Prostate gland (tissue), 2 donors: ENCODE measurements around the gene CNEP1R1.

Experiments
- POLR2AphosphoS5 ChIP-seq: sonication (generic); formaldehyde crosslinking; IDR thresholded peaks from one replicate; pipeline ENCODE4 v1.6.1; 2017; ENCODE audit warnings: antibody characterized with exemption
- TF ChIP-seq, protein P1 (sequence below), 4 experiments: fragments of 200-600 bp in 2 of 4; fragments of 450-650 bp in 2 of 4; sonication (generic) in 2 of 4; IDR thresholded peaks; 1 replicate in 3 of 4; 2 replicates in 1 of 4; pipeline ENCODE4 v1.5.1; 2016 to 2019; ENCODE audit warnings: antibody characterized with exemption in 4 of 4, mild to moderate bottlenecking in 2 of 4, moderate library complexity in 2 of 4

DNA sequence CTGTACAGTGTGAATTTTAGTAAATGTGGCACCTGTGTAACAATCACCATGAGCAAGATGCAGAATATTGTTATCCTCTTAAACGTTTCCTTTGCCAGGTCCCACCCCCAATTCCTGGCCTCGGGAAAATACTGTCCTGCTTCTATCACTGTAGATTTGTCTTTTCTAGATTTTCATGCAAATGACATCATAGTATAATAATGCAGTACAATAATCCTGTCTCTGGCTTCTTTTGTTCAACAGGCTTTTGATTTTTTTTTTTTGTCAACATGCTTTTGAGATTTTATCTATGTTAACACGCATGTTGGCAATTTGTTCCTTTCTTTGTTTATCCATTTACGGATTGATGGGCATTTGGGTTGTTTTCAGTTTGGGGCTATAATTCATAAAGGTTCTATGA, 20.4 kb downstream of the CNEP1R1 start:
- TF ChIP-seq, protein P1, sequence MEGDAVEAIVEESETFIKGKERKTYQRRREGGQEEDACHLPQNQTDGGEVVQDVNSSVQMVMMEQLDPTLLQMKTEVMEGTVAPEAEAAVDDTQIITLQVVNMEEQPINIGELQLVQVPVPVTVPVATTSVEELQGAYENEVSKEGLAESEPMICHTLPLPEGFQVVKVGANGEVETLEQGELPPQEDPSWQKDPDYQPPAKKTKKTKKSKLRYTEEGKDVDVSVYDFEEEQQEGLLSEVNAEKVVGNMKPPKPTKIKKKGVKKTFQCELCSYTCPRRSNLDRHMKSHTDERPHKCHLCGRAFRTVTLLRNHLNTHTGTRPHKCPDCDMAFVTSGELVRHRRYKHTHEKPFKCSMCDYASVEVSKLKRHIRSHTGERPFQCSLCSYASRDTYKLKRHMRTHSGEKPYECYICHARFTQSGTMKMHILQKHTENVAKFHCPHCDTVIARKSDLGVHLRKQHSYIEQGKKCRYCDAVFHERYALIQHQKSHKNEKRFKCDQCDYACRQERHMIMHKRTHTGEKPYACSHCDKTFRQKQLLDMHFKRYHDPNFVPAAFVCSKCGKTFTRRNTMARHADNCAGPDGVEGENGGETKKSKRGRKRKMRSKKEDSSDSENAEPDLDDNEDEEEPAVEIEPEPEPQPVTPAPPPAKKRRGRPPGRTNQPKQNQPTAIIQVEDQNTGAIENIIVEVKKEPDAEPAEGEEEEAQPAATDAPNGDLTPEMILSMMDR (IDR thresholded peaks at IDR 0.05), result no peak
- TF ChIP-seq POLR2AphosphoS5, result no peak
